ENCODE results near the gene PIGC. TPM values are rescaled to one million over a fixed set of nuclear protein-coding genes. Genes with fewer than 3 reads are reported as not detected.

The PIGC gene
- total RNA-seq, 1 donor from 2014 or later = 28.6 TPM

- no peaks in the 10 kb centered on the region for H3K36me3 Mint-ChIP-seq (ENCODE audit: insufficient read depth)
- no peak overlapping the region for H3K27ac Mint-ChIP-seq
- H3K4me3 Mint-ChIP-seq (ENCODE audit: low read depth) = no peak overlapping the region
- H3K4me1 Mint-ChIP-seq (ENCODE audit: low read depth) = peaks cover 30% of the 10 kb centered on the region
- H3K27me3 Mint-ChIP-seq = peaks cover 28% of the 10 kb centered on the region
- TF ChIP-seq CTCF (IDR thresholded peaks at IDR 0.05; ENCODE audit: unreplicated experiment) = no peak
- H3K9me3 Mint-ChIP-seq (ENCODE audit: low read depth) = no peaks in the 10 kb centered on the region
- no peak for DNase-seq (ENCODE audit: low spot score, unreplicated experiment)
Measured at GRCh38 chr1:172453607-172454006, 9.7 kb upstream of the PIGC start.

- Mint-ChIP-seq H3K27ac (no peak overlapping the region), H3K4me3 (ENCODE audit: low read depth) (no peak overlapping the region), H3K9me3 (ENCODE audit: low read depth) (no peaks in the 10 kb centered on the region), H3K4me1 (ENCODE audit: low read depth) (peaks cover 30% of the 10 kb centered on the region), H3K36me3 (ENCODE audit: insufficient read depth) (no peaks in the 10 kb centered on the region), H3K27me3 (peaks cover 28% of the 10 kb centered on the region)
- DNase-seq (ENCODE audit: low spot score, unreplicated experiment) = no peak
- TF ChIP-seq CTCF (IDR thresholded peaks at IDR 0.05; ENCODE audit: unreplicated experiment) = no peak
Measured at GRCh38 chr1:172453153-172453545, 9.3 kb upstream of the PIGC start.

- Mint-ChIP-seq H3K36me3 (ENCODE audit: insufficient read depth) (no peaks in the 10 kb centered on the region), H3K27ac (peak overlapping the region; percentile 9), H3K27me3 (peaks cover 28% of the 10 kb centered on the region), H3K4me3 (ENCODE audit: low read depth) (no peak overlapping the region), H3K4me1 (ENCODE audit: low read depth) (peaks cover 32% of the 10 kb centered on the region), H3K9me3 (ENCODE audit: low read depth) (no peaks in the 10 kb centered on the region)
- TF ChIP-seq CTCF (IDR thresholded peaks at IDR 0.05; ENCODE audit: unreplicated experiment) = no peak
- no peak for DNase-seq (ENCODE audit: low spot score, unreplicated experiment)
Measured at GRCh38 chr1:172452536-172453152, 8.8 kb upstream of the PIGC start.

- peak overlapping the region; percentile 12 for H3K4me3 Mint-ChIP-seq (ENCODE audit: low read depth)
- no peak for TF ChIP-seq CTCF (IDR thresholded peaks at IDR 0.05; ENCODE audit: unreplicated experiment)
- no peaks in the 10 kb centered on the region for H3K9me3 Mint-ChIP-seq (ENCODE audit: low read depth)
- peak overlapping the region; percentile 87 for H3K27ac Mint-ChIP-seq
- peaks cover 34% of the 10 kb centered on the region for H3K4me1 Mint-ChIP-seq (ENCODE audit: low read depth)
- H3K27me3 Mint-ChIP-seq = peaks cover 19% of the 10 kb centered on the region
- DNase-seq (ENCODE audit: low spot score, unreplicated experiment) = no peak
- H3K36me3 Mint-ChIP-seq (ENCODE audit: insufficient read depth) = no peaks in the 10 kb centered on the region
Measured at GRCh38 chr1:172451002-172451443, 7.2 kb upstream of the PIGC start.

- Mint-ChIP-seq H3K27me3 (peaks cover 17% of the 10 kb centered on the region), H3K36me3 (ENCODE audit: insufficient read depth) (no peaks in the 10 kb centered on the region), H3K4me1 (ENCODE audit: low read depth) (peaks cover 34% of the 10 kb centered on the region), H3K27ac (peak overlapping the region; percentile 46), H3K4me3 (ENCODE audit: low read depth) (no peak overlapping the region), H3K9me3 (ENCODE audit: low read depth) (no peaks in the 10 kb centered on the region)
- DNase-seq (ENCODE audit: low spot score, unreplicated experiment) = no peak
- TF ChIP-seq CTCF (IDR thresholded peaks at IDR 0.05; ENCODE audit: unreplicated experiment) = no peak
Measured at GRCh38 chr1:172450524-172450885, 6.6 kb upstream of the PIGC start.
